Measurements from ENCODE around the gene VPS50. TPM values are rescaled to one million over a fixed set of nuclear protein-coding genes. Genes with fewer than 3 reads are reported as not detected.

VPS50 gene
- total RNA-seq, 1 donor from 2014 or later, result 29.6 TPM

DNA sequence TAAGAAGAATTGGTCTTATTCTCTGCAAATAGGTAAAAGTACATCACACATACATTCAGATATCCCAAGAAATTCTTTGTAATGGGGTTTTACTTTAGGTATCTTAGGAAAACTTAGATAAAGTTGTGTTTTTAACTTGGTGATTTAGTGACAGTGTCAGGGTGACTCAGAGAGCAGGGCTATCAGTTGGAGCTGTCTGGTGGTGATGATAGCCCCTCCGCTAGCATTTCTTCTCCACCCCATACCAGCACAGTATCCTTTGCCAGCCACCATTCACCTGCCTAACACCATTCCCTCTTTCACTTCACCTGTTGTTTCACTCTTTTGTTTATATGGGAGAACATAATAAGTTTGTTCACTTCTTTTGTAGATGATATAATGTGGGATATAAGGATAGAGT is 30.4 kb downstream of the VPS50 start:
- no peak overlapping the region for H3K4me3 Mint-ChIP-seq
- TF ChIP-seq, protein P1, sequence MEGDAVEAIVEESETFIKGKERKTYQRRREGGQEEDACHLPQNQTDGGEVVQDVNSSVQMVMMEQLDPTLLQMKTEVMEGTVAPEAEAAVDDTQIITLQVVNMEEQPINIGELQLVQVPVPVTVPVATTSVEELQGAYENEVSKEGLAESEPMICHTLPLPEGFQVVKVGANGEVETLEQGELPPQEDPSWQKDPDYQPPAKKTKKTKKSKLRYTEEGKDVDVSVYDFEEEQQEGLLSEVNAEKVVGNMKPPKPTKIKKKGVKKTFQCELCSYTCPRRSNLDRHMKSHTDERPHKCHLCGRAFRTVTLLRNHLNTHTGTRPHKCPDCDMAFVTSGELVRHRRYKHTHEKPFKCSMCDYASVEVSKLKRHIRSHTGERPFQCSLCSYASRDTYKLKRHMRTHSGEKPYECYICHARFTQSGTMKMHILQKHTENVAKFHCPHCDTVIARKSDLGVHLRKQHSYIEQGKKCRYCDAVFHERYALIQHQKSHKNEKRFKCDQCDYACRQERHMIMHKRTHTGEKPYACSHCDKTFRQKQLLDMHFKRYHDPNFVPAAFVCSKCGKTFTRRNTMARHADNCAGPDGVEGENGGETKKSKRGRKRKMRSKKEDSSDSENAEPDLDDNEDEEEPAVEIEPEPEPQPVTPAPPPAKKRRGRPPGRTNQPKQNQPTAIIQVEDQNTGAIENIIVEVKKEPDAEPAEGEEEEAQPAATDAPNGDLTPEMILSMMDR (IDR thresholded peaks at IDR 0.05; ENCODE audit: unreplicated experiment), result no peak
- H3K27ac Mint-ChIP-seq, result no peak overlapping the region
- no peaks in the 10 kb centered on the region for H3K4me1 Mint-ChIP-seq
- DNase-seq (ENCODE audit: low spot score in 2 of 2, unreplicated experiment in 2 of 2), result no peak
- H3K9me3 Mint-ChIP-seq, result no peaks in the 10 kb centered on the region
- no peaks in the 10 kb centered on the region for H3K36me3 Mint-ChIP-seq
- no peaks in the 10 kb centered on the region for H3K27me3 Mint-ChIP-seq (ENCODE audit: low read depth)

- no peaks in the 10 kb centered on the region for H3K27me3 Mint-ChIP-seq (ENCODE audit: low read depth)
- TF ChIP-seq, protein P1 (IDR thresholded peaks at IDR 0.05; ENCODE audit: unreplicated experiment), result no peak
- H3K9me3 Mint-ChIP-seq, result no peaks in the 10 kb centered on the region
- no peaks in the 10 kb centered on the region for H3K4me1 Mint-ChIP-seq
- H3K4me3 Mint-ChIP-seq, result no peak overlapping the region
- no peaks in the 10 kb centered on the region for H3K36me3 Mint-ChIP-seq
- no peak overlapping the region for H3K27ac Mint-ChIP-seq
- DNase-seq (ENCODE audit: low spot score in 2 of 2, unreplicated experiment in 2 of 2), result no peak
Observed at GRCh38 chr7:93265220-93265619, 33.1 kb downstream of the VPS50 start.

DNA sequence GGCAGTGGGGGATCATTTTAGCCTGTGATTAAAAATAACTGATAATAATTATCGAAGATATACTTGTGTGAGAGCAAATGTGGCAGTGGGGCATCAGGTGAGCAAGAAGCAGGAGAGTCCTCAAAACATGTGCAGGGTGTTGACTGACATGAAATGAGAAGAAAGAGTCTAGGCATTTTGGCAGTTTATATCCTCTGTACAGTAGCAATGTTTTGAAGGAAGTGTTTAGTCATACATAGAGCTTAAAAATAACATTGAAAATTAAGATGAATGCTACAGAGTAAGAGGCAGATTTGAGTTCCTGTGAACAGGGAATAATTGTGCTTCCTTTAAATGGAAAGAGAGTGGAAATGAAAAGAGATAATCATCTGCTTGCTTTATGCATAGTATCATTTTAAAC is 47.4 kb downstream of the VPS50 start:
- Mint-ChIP-seq H3K4me1 (peaks cover 1% of the 10 kb centered on the region), H3K9me3 (no peaks in the 10 kb centered on the region), H3K36me3 (peaks cover 15% of the 10 kb centered on the region), H3K27me3 (ENCODE audit: low read depth) (no peaks in the 10 kb centered on the region), H3K4me3 (no peak overlapping the region), H3K27ac (no peak overlapping the region)
- TF ChIP-seq, protein P1 (IDR thresholded peaks at IDR 0.05; ENCODE audit: unreplicated experiment), result no peak
- DNase-seq (ENCODE audit: low spot score in 2 of 2, unreplicated experiment in 2 of 2), result no peak

DNA sequence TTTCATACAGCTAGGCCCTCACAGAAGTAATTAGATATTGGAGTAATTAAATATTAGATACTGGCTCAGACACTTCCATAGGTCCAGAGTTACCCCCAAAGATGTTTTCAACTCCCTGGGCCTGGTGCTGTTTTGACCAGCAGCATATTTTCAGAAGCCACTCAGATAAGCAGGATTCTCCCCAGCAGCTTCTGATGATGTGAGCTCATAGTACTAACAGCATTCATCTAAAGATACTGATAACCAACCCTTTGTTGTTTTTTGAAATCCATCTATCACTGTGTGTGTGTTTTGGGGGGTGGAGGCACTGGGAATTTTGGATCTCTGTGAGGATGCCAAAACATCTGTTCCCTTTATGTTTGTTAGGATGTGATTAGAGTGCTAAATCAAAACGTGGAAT is 52.7 kb downstream of the VPS50 start:
- TF ChIP-seq, protein P1 (IDR thresholded peaks at IDR 0.05; ENCODE audit: unreplicated experiment), result no peak
- H3K27me3 Mint-ChIP-seq (ENCODE audit: low read depth), result no peaks in the 10 kb centered on the region
- no peak overlapping the region for H3K27ac Mint-ChIP-seq
- H3K4me3 Mint-ChIP-seq, result no peak overlapping the region
- no peaks in the 10 kb centered on the region for H3K9me3 Mint-ChIP-seq
- H3K4me1 Mint-ChIP-seq, result peaks cover 7% of the 10 kb centered on the region
- H3K36me3 Mint-ChIP-seq, result no peaks in the 10 kb centered on the region
- no peak for DNase-seq (ENCODE audit: low spot score in 2 of 2, unreplicated experiment in 2 of 2)

- Mint-ChIP-seq H3K4me3 (no peak overlapping the region), H3K4me1 (no peaks in the 10 kb centered on the region), H3K27me3 (ENCODE audit: low read depth) (no peaks in the 10 kb centered on the region), H3K27ac (no peak overlapping the region), H3K9me3 (no peaks in the 10 kb centered on the region), H3K36me3 (peaks cover 4% of the 10 kb centered on the region)
- TF ChIP-seq, protein P1 (IDR thresholded peaks at IDR 0.05; ENCODE audit: unreplicated experiment), result no peak
- DNase-seq (ENCODE audit: low spot score in 2 of 2, unreplicated experiment in 2 of 2), result no peak
Observed at GRCh38 chr7:93293229-93293628, 61.1 kb downstream of the VPS50 start.

DNA sequence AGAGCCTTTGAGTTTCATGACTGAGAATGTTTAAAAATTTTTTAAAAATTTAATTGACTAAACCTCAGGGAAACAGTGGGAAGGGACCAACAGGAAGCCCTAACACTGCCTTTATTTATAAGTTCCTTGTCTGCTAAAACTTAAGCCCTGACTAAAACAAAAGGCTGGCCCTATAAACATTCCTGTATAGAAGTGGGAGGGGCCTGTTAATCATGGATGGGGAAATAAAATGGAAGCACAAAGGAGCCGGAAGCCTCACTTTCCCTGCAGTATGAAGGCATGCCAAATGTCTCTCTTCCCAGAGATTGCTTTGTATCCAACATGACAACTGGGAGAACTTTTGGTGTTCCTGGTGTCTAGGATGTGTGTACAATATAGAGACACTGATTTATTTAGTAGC is 66.0 kb downstream of the VPS50 start:
- Mint-ChIP-seq H3K4me3 (no peak overlapping the region), H3K27ac (no peak overlapping the region), H3K36me3 (peaks cover 4% of the 10 kb centered on the region), H3K9me3 (no peaks in the 10 kb centered on the region), H3K27me3 (ENCODE audit: low read depth) (no peaks in the 10 kb centered on the region), H3K4me1 (no peaks in the 10 kb centered on the region)
- TF ChIP-seq, protein P1 (IDR thresholded peaks at IDR 0.05; ENCODE audit: unreplicated experiment), result no peak
- DNase-seq (ENCODE audit: low spot score in 2 of 2, unreplicated experiment in 2 of 2), result no peak

Data from mesothelial cell of epicardium (in vitro differentiated cells).